ENCODE measurements around the gene TFAM.
A peak's percentile ranks its signal among the peaks of the same experiment; 100 is the strongest.

TFAM gene

DNA sequence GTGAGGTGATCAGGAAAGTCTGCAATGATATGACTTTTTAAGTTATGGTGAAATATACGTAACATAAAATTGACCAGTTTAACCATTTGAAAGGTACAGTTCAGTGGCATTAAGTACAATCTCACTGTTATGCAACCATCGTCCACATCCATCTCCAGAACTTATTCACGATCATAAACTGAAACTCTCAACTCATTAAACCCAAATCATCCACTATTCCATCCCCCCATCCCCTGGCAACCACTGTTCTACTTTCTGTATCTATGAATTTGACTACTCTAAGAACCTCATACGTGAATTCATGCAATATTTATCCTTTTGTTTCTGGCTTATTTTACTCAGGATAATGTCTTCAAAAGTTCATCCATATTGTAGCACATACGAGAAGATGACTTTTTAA lies 48.4 kb downstream of the TFAM start:
- no peak for DNase-seq

DNA sequence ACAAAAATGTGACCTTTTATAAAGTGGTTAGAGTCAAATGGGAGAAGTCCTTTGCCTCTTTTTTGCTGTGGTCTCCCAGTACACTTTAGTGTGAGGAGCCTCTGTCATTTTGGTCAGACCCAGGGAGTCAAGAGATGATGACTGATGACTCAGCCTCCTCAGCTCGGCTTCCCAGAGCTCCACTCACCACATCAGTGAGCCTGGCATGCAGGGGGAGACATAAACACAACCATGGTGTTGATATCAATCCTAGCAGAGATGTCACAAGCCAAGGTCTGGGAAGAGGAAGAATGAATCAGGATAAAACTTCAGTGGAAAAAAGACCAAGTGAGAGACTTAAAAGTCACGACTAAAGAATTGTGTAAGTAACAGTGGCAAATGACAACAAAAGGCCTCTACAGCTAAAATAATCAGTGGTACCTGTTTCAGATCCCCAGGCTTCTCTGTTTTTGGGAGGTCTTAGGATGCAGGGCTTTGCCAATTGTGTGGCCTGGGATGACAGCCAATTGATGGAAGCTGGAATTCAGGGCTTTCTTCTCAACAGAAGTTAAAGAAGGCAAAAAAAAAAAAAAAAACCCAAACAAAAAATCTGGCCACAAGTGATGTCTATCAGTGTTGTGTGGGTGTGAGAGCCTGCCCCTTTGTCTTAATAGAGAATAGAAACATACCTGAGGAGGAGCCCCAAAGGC lies 50.2 kb downstream of the TFAM start:
- DNase-seq = peak; percentile 99

DNA sequence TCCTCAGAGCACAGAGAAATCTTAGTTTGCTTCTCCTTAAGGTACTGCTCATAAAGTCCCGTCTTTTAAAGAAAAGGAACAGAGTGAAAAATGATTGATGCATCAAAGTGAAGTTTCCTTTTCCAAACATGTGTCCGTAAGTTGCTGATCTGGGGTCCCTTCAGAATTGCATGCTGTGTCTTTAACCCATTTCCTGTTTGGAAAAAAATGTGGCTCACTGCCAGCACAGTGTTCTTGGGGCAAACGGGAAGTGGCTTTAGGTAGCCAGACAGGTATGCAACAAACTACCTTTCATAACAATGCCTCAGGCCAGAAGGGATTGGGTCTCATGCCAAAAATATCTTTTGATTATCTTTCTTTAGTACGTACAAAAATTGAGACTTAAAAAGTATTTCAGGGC lies 50.9 kb downstream of the TFAM start:
- peak; percentile 32 for DNase-seq

DNA sequence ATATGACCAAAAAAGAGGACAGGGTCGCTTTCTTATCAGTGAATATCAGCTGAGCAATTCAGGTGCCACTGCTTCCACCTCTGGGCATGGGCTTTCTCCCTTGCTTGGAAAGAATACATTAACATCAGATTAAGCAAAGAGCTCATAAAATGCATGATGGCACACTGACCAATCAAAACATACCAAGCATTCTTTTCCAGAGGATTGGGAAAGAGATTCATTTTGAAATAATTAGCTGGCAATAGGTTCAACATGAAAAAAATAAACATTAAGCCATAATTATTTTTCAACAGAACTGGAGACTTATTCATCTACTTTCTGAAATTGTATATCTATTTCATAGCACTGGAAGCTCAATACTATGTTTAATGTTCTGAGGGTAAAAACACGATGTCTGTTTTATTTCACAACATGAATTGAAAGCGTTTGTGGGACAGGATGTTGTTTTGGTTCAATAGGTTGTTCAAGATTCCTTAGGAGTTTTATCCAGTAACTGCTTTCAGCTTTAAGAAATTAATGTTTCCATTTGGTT lies 53.2 kb downstream of the TFAM start:
- DNase-seq = peak; percentile 76

DNA sequence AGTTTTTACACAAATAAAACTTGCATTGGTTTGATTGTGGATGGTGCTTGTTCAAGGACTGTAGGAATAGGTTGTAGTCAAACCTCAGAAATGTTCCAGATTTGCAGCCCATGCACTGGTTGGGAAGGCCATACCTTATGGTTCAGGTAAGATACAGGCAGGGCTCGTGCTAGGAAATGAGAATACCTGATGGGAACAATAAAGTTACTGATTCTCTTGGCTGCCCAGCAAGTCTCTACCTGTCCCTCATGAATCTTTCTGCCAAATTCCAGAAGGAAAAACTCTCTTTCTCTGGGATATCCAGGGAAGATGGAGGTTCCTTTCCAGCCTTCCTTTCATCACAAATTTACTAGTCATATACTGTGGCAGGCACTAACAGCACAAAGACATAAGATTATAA lies 53.8 kb downstream of the TFAM start:
- no peak for DNase-seq

DNA sequence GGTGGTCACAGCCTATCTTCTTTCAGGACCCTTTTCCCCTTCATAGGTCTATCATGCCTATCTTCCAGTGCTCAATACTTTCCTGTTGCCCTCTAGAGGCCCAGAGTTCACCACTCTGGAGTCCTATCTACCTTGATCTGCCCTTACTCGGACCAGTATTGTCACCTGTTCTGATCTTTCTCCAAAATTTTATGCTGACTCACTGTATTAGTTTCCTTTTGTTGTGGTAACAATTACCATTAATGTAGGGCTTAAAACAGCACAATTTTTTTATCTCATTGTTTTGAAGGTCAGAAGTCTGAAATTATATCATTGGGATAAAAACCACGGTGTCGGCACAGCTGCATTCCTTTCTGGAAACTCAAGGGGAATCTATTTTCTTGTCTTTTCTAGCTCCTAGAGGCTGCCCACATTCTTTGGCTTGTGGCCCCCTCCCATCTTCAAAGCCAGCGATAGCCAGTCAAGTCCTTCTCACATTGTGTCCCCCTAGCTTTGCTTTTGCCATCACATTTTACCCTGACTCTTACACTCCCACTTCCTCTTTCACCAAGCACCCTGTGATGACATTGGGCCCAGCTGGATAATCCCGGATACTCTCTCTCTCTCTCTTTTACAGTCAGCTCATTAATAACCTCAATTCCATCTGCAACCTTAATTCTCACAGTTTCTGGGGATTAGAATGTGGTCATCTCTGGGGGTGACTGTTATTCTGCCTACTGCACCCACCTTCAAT lies 54.6 kb downstream of the TFAM start:
- DNase-seq = no peak

DNA sequence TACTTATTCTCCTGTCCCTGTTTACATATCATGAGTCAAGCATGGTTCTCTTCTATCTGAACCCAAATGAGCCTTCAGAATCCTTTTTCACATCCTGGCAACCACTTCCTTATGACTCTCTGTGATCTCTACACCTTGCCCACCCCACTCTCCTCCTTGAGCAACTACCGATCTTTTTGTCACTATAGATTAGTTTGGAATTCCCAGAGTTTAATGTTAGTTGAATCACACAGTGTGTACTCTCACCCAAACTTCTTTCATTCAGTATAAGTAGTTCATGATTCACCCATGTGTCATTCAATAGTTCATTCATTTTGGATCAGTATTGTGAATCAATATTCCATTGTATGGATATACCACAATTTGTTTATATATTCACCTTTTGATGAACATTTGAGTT lies 55.3 kb downstream of the TFAM start:
- no peak for DNase-seq

DNA sequence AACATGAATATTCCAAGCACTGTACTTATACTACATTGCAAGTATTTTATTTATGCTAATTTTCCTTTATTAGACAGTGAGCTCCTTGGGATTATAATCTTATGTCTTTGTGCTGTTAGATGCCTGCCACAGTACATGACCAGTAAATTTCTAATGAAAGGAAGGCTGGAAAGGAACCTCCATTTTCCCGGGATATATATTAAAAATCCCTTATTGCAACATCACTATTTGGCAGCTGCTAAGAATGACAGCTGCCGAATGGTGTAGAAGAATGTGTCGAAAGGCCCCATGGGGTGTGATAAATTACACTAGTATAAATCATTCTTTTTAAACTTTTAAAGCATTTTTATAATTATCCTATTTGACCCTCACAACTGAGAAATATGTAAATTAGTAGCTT lies 59.1 kb downstream of the TFAM start:
- DNase-seq = no peak

DNA sequence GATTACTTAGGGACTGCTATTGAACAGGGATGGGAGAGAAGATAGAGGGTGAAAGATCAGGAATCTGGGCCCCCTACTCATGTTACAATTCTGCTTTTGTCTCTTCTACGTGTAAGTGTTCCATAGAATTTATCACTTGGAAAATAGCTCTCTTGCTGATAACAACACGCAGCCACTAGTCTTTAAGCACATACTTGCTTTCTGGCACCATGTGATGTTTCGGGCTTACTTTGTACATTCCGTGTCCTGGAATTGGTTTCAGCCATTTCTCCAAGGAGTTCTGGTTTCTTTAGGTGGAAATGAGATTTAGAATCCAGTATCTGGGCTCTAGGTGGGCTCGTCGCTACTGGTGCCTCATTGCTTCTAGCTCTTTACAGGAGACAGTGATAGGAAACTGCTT lies 59.7 kb downstream of the TFAM start:
- no peak for DNase-seq

DNA sequence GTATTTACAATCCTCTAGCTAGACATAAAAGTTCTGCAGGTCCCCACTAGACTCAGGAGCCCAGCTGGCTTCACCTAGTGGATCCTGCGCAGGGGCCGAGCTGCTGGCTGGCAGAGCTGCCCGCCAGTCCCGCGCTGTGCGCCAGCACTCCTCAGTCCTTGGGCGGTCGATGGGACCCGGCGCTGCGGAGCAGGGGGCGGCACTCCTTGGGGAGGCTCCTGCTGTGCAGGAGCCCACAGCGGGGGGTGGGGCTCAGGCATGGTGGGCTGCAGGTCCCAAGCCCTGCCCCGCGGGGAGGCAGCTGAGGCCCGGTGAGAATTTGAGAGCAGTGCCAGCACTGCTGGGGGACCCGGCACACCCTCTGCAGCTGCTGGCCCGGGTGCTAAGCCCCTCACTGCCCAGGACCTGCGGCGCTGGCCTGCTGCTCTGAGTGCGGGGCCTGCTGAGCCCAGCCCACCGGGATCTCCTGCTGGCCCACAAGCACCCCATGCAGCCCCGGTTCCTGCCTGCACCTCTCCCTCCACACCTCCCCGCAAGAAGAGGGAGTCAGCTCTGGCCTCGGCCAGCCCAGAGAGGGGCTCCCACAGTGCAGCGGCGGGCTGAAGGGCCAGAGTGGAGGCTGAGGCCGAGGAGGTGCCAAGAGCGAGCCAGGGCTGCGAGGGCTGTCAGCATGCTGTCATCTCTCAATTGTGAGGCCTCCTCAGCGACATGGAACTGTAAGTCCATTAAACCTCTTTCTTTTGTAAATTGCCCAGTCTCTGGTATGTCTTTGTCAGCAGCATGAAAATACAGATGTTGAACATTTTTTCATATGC lies 63.1 kb downstream of the TFAM start:
- no peak for DNase-seq
